Natural killer cell (primary cell): ENCODE results near the gene OR13J1. TPM values are rescaled to one million over a fixed set of nuclear protein-coding genes. Genes with fewer than 3 reads are reported as not detected.

ENCODE experiments used
- ATAC-seq, 3 donors: fragments of 150-1000 bp in 2 of 3; fragments of 200-7000 bp in 1 of 3; cut with Tn5 transposase; 1 replicate in 1 of 3; 2 replicates in 2 of 3; pipeline ENCODE4 v1.10.0; 2021; ENCODE audit warnings: mild to moderate bottlenecking in 2 of 3, moderate library complexity in 2 of 3
- DNase-seq, 2 donors: peaks; one replicate each; pipeline versions ENCODE4 v3.0.0 to v3.0.0-alpha.2; 2013 to 2021; ENCODE audit warnings: mixed read lengths in 1 of 2
- H3K27ac ChIP-seq: one replicate; pipeline ENCODE4 v1.5.1; 2013; ENCODE audit warnings: mild to moderate bottlenecking, low read length
- H3K27me3 ChIP-seq: one replicate; pipeline ENCODE4 v1.6.1; 2013; ENCODE audit warnings: low read length; ENCODE audit not compliant: control insufficient read depth, insufficient read depth
- H3K36me3 ChIP-seq: one replicate; pipeline ENCODE4 v1.6.1; 2013; ENCODE audit warnings: low read length; ENCODE audit not compliant: control insufficient read depth, insufficient read depth
- H3K4me1 ChIP-seq: one replicate; pipeline ENCODE4 v1.6.1; 2013; ENCODE audit warnings: low read length; ENCODE audit not compliant: control insufficient read depth, insufficient read depth
- H3K4me3 ChIP-seq: one replicate; pipeline ENCODE4 v1.5.1; 2013; ENCODE audit warnings: low read length
- H3K9me3 ChIP-seq: one replicate; pipeline ENCODE4 v1.6.1; 2013; ENCODE audit warnings: low read length; ENCODE audit not compliant: control insufficient read depth, insufficient read depth
- H3K27ac Mint-ChIP-seq, 2 donors: one replicate each; pipeline ENCODE4 v1.8.0; 2022; ENCODE audit warnings: mild to moderate bottlenecking in 2 of 2, mixed read lengths in 2 of 2, moderate library complexity in 1 of 2
- H3K27me3 Mint-ChIP-seq, 2 donors: one replicate each; pipeline ENCODE4 v1.8.0; 2022; ENCODE audit warnings: low read depth in 2 of 2, mixed read lengths in 2 of 2
- H3K36me3 Mint-ChIP-seq: one replicate; pipeline ENCODE4 v1.8.0; 2022; ENCODE audit warnings: mixed read lengths
- H3K4me1 Mint-ChIP-seq, 2 donors: one replicate each; pipeline ENCODE4 v1.8.0; 2022; ENCODE audit warnings: mixed read lengths in 2 of 2
- H3K4me3 Mint-ChIP-seq: one replicate; pipeline ENCODE4 v1.8.0; 2022; ENCODE audit warnings: mild to moderate bottlenecking, moderate library complexity, mixed read lengths
- H3K9me3 Mint-ChIP-seq, 2 donors: one replicate each; pipeline ENCODE4 v1.8.0; 2022; ENCODE audit warnings: mixed read lengths in 2 of 2
- WGBS: methylation state at CpG from one replicate; pipeline ENCODE4 v1.1.7; 2013; ENCODE audit warnings: missing lambda C conversion rate; ENCODE audit not compliant: insufficient coverage; 5-methylcytosine and 5-hydroxymethylcytosine counted together
- intact Hi-C: fragments of 100-400 bp; cut with micrococcal nuclease; formaldehyde crosslinking; loops from one replicate; pipeline ENCODE4 v1.14.2; 2022
- total RNA-seq, 4 donors: library from RNA; stranded (reverse); fragments of 120-200 nt in 1 of 4; gene quantifications; one replicate each; pipeline versions ENCODE4 v1.2.3 to v1.2.4, GENCODE V29; 2013 to 2022
- TF ChIP-seq, protein P1 (sequence below): fragments of 200-600 bp; IDR thresholded peaks from one replicate; pipeline ENCODE4 v1.8.0; 2022; ENCODE audit warnings: antibody characterized with exemption

OR13J1 gene
- total RNA-seq, 3 donors from 2014 or later (not counting 1 experiment from before 2014, with no cell fraction given): not detected

DNA sequence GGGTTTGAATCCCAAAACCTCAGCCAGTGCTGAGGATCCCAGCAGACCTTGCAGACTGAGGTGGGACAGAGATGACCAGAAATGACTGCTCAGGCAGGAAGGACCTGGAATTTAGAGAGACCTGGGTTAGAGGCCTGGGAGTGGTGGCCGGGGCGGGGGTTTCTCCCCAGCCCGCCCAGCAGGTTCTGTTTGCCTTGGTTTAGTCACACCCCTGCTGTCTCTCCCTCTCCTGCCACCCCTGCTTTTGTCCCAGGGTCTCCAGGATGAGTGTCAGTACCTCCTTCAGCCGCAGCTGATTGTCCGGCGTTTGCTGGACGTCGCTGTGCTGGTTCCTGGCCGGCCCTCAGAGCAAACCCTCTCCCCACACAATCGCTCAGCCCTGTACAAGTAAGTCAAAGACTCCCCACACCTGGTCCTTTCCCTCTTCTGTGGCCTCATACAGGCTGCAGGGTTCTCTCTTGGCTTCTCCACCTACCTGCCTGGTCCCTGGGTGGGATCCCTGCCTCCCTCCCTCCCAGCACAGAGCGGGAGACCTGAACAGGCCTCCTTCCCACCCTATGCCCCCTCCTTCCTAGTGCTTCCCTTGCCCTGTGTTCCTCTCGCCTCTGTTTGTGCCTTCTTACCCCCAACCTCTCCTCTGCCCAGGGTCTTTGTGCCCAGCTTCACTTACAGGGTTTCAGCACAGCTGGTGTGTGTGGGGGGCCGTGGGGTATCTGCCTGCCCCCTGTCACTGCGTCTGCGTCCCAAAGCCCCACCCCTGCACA is 29.1 kb downstream of the OR13J1 start:
- H3K4me3 ChIP-seq: no peak overlapping the region
- H3K4me3 Mint-ChIP-seq: no peak overlapping the region
- H3K4me1 ChIP-seq: peaks cover 23% of the 10 kb centered on the region
- DNase-seq (no peak), ATAC-seq (no peak)
- H3K27ac ChIP-seq: no peak overlapping the region
- H3K36me3 Mint-ChIP-seq: no peaks in the 10 kb centered on the region
- WGBS: 94% methylated on average over 15 of the region's 15 CpGs
- intact Hi-C loops: no loop called here
- peaks cover 6 to 16% of the 10 kb centered on the region in 2 donors for H3K4me1 Mint-ChIP-seq
- H3K27me3 Mint-ChIP-seq: no peaks in the 10 kb centered on the region
- H3K36me3 ChIP-seq: no peaks in the 10 kb centered on the region
- no peaks in the 10 kb centered on the region for H3K27me3 ChIP-seq
- no peaks in the 10 kb centered on the region for H3K9me3 ChIP-seq
- TF ChIP-seq, protein P1, sequence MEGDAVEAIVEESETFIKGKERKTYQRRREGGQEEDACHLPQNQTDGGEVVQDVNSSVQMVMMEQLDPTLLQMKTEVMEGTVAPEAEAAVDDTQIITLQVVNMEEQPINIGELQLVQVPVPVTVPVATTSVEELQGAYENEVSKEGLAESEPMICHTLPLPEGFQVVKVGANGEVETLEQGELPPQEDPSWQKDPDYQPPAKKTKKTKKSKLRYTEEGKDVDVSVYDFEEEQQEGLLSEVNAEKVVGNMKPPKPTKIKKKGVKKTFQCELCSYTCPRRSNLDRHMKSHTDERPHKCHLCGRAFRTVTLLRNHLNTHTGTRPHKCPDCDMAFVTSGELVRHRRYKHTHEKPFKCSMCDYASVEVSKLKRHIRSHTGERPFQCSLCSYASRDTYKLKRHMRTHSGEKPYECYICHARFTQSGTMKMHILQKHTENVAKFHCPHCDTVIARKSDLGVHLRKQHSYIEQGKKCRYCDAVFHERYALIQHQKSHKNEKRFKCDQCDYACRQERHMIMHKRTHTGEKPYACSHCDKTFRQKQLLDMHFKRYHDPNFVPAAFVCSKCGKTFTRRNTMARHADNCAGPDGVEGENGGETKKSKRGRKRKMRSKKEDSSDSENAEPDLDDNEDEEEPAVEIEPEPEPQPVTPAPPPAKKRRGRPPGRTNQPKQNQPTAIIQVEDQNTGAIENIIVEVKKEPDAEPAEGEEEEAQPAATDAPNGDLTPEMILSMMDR: no peak
- no peaks in the 10 kb centered on the region for H3K9me3 Mint-ChIP-seq
- no peak overlapping the region for H3K27ac Mint-ChIP-seq

DNA sequence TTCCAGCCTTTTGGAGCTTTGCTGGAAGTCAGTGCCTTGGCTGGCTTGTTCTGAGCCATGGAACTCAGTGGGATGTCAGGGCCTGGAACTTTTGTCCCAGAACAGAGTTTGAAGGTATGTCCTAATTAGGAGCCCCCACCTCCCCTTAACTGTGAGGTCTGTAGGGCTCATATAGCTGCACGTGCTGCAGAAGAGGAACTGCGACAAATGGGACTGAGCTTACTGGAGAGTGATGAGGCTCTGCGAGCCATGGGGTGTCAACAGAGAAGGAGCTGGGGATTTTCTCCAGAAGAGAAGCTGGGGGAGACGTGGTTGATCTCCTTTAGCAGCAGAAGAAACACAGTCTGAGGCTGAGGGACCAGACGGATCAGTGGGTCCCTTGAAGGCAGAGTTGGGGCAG is 30.3 kb downstream of the OR13J1 start:
- Mint-ChIP-seq H3K27ac (no peak overlapping the region), H3K4me1 (peaks cover 0 to 13% of the 10 kb centered on the region in 2 donors), H3K36me3 (no peaks in the 10 kb centered on the region), H3K27me3 (no peaks in the 10 kb centered on the region), H3K9me3 (no peaks in the 10 kb centered on the region), H3K4me3 (no peak overlapping the region)
- DNase-seq: no peak
- intact Hi-C loops: no loop called here
- Histone ChIP-seq H3K27me3 (no peaks in the 10 kb centered on the region), H3K4me3 (no peak overlapping the region), H3K4me1 (peaks cover 17% of the 10 kb centered on the region), H3K36me3 (no peaks in the 10 kb centered on the region), H3K9me3 (no peaks in the 10 kb centered on the region), H3K27ac (no peak overlapping the region)
- WGBS: 68% methylated on average over 5 of the region's 5 CpGs
- TF ChIP-seq, protein P1: no peak
- ATAC-seq: no peak

DNA sequence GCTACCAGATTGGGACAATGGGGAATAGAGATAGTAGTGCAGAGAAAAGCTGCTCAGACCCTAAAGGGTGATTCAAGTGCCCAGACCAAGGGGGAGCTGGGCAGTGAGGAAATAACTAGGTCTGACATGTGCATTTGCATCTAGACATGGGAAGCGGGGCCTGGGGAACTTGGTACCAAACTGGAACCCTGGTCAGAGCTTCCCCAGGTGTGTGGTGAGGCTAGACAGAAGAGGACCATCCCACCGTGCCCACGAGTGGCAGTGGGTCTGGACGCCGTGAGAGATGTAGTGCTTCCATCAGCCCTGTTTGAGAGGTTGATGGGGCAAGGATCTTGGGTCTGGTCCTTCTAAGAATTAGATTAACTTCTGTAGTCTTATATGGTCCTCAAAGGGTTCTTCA is 33.6 kb downstream of the OR13J1 start:
- peaks cover 14% of the 10 kb centered on the region for H3K4me1 ChIP-seq
- no peaks in the 10 kb centered on the region for H3K27me3 ChIP-seq
- Mint-ChIP-seq H3K27ac (no peak overlapping the region), H3K4me3 (no peak overlapping the region), H3K9me3 (no peaks in the 10 kb centered on the region), H3K27me3 (no peaks in the 10 kb centered on the region), H3K4me1 (peaks cover 0 to 14% of the 10 kb centered on the region in 2 donors), H3K36me3 (no peaks in the 10 kb centered on the region)
- DNase-seq (no peak), ATAC-seq (no peak)
- no peaks in the 10 kb centered on the region for H3K9me3 ChIP-seq
- WGBS: 94% methylated on average over 5 of the region's 5 CpGs
- H3K4me3 ChIP-seq: no peak overlapping the region
- intact Hi-C loops: no loop called here
- no peaks in the 10 kb centered on the region for H3K36me3 ChIP-seq
- TF ChIP-seq, protein P1: no peak
- no peak overlapping the region for H3K27ac ChIP-seq

DNA sequence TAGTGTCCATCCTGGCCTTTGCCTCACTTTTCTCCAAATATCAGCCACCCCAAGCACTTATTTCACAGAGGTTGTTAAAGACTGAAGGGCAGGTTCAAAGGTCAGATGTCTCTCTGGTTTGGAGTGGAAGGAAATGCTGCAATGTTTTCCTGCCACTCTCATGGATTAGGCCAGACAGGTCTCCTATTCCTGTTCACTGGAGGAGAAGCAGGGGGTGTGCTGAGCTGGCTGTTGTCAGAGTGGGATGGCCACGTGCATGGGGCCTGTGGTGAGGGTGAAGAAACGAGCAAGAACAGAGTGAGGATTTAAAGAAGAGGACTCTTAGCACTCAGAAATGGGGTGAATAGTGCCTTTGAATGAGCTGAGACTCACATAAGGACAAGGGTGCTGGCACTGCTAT is 34.4 kb downstream of the OR13J1 start:
- intact Hi-C loops: no loop called here
- H3K27ac Mint-ChIP-seq: no peak overlapping the region
- TF ChIP-seq, protein P1: no peak
- H3K4me1 Mint-ChIP-seq: peaks cover 0 to 18% of the 10 kb centered on the region in 2 donors
- DNase-seq (no peak), ATAC-seq (no peak)
- 69% methylated on average over 2 of the region's 2 CpGs for WGBS
- H3K9me3 Mint-ChIP-seq: no peaks in the 10 kb centered on the region
- Histone ChIP-seq H3K36me3 (no peaks in the 10 kb centered on the region), H3K4me3 (no peak overlapping the region), H3K9me3 (no peaks in the 10 kb centered on the region), H3K4me1 (peaks cover 14% of the 10 kb centered on the region), H3K27me3 (no peaks in the 10 kb centered on the region), H3K27ac (no peak overlapping the region)
- H3K27me3 Mint-ChIP-seq: no peaks in the 10 kb centered on the region
- H3K4me3 Mint-ChIP-seq: no peak overlapping the region
- H3K36me3 Mint-ChIP-seq: no peaks in the 10 kb centered on the region
